ENCODE results near the gene EPHB1.
"Not testable (repeated sequence)": the region's sequence is repeated elsewhere in the genome, so short reads cannot be mapped to it uniquely, and the experiment has no call there.

Gene EPHB1

DNA sequence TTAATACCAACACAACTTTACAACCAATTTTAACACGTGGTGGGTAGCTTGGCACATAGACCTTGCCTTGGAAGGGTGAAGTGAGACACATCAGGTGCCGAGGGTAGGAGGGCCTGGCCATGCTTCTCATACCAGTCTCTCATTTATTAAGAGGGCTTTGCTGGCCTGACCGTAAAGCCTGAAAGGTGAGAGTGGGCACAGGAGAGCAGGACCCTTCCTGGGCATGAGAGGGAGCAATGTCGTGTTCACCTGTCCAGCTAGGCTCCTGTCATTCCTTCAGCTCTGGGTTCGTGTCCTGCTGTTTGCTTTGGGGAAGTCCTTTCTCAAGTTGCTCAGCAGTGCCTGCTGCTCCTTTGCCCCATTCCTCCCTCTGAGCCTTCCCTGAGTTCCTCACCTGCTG, 294.4 kb downstream of the EPHB1 start:
- no peak for DNase-seq

DNA sequence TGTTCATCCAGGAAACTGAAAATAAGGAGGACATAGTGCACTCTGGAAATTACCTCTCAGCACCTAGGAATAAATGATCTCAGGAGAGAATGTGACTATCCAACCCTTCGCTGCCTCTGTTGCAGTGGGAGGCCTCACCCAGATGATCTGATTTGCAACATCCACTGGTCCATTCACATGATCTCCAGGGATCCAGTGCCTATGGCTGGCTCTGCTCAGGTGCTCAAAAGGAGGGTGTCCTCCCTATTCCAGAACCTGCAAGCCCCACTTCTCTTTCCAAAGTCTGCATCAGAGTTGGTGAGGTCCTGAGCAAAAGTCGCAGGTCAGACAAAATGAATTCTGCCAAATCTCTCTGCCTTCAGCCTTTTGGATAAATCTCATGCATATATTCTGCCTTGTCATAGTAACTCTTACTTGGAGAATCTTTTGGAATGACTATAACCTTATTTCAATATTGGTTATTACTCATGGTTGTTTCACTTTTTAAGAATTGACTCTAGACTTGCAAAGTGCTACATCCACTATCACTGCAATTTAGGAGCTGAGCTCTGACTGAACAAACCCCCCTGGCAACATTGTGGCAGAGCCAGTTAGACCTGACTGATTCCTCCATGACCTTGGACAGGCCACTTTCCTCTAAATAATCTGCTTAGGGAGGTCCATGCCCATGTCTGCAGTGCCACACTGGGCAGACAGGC, 295.1 kb downstream of the EPHB1 start:
- DNase-seq, result no peak

DNA sequence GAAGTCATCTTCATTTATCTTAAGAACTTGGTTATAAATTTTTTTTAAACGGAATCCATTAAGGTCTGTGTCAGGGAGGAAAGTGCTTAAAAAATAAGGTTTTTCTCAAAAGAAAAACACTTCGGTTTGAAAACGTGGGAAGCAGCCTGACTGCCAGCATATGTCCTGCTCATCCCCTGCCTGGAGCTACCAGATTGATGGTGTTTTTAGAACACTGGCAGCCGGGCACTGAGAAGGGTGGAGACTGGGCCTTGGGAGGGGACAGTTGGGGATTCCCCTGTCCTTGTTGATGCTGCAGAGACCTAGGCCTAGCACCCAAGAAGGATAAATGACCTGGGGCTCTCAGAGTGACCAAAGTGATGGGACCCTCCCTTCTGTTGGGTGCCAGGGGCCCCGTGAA, 296.9 kb downstream of the EPHB1 start:
- DNase-seq, result no peak

DNA sequence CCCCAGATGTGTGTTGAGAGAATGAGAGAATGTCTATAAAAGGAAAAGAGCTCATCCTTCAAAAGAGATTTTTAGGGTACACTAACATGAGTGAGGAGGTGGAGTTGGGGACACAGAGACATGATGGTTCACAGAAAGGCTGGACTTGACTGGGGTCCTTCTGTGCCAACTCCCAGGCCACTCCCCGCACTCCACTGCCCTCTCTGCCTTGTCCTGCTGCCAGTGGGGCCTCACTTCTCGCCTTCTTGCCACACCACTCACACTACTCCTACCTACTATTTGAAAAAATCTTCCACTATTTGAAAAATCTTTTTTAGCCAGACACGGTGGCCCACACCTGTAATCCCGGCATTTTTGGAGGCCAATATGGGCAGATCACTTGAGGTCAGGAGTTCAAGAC, 298.1 kb downstream of the EPHB1 start:
- no peak for DNase-seq

DNA sequence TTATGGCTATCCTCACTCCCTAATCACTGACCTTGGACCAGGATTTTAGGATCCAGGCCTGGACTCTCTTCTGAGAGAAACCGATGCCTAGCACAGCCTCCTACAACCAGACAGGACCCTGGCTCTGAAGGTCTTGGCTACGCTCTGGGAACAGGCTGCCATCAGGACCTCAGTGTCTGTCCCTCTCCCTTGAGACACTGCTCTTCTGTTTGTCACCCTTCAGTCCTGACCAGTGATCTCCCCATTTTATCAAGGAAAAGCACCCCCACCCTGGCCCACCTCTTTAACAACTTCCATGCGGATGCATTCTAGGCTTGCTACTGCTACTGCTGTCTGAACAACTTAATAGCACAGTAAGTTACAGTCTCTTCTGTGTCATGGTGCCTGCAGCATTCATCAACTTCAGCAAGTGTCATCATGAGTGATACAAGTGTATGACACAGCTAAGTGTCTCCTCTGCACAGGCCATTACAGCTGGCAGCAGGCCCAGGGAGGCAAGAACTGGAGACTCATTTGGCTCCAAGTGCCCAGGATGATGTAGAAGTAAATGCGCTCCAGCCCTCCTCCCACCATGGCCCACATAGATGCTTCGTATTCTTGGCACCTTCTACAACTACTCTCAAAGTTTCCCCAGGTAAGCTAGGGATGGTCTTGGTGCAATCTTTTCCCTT, 302.4 kb downstream of the EPHB1 start:
- no peak for DNase-seq

DNA sequence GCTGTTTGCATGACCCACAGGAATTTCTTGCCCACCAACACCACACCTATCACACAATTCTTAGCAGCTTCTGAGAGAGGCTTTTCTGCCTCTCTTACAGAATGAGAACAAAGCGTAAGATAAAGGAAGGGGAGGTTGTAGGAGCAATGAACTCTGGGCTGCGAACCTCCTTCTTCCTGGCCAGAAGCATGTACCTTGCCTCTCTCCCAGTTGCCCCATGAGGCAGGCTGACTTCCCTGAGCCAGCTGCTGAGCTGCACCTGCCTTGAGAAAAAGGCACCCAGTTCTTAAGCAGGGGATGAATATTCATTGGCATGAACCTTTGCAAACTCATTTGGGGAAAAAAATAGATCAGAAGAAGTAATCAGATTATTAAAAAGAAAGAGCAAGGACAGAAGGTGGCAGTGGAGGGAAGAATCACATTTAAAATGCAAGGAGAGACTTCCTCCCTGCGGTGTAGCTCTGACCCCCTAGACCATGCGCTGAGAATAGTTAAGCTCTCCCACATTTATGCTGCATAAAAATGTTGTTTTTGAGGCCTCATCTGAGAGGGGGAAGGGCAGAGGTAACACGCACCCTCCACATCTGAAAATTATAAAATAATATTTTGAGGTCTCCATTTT, 304.8 kb downstream of the EPHB1 start:
- no peak for DNase-seq

DNA sequence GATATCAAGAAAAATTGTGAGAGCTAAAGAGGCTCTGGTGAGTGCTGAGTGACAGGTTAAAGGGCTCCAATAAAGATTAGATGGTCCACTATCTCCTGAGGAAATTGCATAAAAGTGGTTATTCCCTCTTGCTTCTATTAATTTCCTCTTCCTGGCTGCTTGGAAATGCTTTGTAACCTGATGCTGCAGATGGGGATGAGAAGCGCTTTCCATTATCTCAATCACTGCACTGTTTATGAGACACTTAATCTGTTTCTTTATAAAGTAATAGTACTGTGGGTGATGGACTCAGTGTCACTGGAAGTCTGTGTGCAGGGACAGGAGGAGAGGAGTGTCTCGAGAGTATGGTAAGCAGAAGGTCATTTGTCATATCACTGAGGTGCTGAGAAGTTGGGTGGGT, 305.3 kb downstream of the EPHB1 start:
- no peak for DNase-seq

DNA sequence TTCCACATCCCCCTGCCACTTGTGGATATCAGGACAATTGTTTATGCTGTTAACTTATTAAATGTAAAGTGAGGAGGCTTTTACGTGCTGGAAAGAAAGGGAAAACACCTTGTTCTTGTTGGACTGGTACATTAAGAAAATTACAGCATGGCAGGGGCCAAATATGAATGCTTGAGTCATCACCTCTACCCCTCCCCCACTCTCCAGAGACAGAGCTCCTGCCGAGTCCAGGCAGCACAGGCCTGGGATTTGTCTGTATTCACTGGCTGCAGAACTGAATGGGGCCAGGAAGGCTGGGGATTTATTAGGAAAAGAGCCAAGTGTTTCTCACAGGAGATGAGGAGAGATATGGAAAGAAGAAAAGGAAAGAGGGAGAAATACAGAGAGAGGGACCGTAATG, 308.9 kb downstream of the EPHB1 start:
- no peak for DNase-seq

DNA sequence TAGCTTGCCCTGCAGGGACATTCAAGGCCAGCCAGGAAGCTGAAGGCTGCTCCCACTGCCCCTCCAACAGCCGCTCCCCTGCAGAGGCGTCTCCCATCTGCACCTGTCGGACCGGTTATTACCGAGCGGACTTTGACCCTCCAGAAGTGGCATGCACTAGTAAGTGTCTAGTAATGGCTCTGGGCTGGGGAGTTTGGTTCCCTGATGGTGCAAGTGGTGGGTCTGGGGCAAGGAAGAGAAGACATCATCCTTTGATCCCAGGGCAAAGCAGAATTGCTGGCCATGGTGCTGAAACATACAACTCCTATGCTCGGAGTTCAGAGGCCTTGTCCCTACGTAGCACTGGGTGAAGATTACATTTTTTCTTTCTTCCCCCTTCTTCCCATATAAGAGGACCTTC, 311.4 kb downstream of the EPHB1 start:
- DNase-seq, result peak; percentile 2 to 4

DNA sequence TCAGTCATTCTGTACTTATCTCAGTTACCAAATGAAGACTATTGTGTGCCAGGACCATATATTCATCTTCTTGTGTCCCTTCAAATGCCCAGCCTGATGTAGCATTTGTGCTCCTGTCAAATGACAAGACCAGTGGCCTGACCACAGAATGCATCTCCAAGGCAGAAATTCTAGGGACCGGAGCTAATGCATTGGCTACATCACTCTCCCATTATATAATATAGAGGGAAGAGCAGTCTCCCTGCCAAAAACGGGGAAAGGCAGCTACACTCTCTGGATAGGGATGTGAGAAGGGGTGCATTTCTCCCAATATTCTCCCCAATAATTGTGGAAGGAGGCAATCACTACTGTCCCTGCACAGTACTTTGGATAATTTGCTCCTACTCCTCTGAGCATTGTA, 312.0 kb downstream of the EPHB1 start:
- no peak for DNase-seq

DNA sequence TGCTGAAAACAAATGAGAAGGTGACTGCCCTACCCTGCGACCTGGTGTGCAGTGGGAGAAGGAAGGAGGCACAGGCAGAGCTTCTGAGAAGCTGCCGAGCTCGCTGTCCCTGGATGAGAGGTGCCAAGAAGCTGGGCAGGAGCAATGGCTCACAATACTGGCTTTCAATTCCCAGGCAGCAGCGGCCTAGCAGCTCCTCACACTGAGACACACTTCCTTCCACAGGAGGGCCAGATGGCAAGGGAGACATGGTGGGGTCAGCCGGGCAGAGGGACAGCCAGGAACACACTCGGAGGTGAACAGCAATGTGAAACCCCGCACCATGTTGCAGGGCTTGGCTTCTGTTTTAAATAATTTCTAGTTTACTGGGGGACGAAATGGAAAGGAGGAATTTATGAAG, 314.6 kb downstream of the EPHB1 start:
- DNase-seq, result no peak

DNA sequence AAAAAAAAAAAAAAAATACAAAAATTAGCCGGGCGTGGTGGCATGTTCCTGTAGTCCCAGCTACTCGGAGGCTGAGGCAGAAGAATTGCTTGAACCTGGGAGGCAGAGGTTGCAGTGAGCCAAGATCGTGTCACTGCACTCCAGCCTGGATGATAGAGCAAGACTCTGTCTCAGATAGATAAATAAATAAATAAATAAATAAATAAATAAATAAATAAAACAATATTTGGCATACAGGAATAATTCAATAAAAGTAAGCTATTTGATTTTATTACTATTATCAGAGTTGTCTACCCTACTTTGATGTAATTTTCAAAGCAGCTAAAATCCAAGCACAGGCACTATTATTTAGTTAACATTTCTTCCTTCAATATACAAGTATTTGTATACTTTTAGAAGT, 319.5 kb downstream of the EPHB1 start:
- not testable (repeated sequence) for DNase-seq

DNA sequence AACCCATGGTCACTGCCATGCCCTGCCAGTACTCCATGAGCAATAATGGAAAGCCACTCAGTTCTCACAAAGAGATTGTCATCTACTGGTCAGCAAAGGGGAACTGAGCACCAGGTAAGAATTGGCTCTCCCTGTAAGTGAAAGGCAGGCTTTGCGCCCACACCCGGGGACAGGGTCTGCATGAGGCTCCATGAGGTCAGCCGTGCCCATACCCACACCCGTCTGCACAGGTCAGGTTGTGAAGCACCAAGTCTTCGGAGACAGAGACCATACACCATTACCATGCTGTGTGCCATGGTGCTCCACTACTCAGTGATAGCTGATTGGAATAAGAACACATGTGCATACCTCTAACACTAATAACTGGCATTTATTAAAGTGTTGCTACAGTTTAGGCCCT, 322.9 kb downstream of the EPHB1 start:
- DNase-seq, result no peak

DNA sequence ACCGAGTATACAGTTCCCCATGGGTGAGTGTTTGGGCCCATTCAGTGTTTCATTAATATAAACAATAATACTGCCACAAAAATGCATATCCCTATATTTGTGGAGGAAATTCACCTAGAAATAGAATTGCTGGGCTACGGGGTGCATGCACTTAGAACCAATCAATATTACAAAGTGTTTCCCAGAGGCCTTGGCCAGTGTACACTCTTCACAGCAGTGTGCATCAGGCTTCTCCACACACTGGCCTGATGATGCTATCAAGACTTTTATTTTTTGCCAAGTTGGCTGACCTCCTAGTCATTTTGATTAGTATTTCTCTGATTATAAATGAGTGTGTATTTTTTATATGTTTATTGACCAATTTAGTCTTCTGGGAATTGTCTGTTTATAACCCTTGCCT, 323.7 kb downstream of the EPHB1 start:
- DNase-seq, result no peak

DNA sequence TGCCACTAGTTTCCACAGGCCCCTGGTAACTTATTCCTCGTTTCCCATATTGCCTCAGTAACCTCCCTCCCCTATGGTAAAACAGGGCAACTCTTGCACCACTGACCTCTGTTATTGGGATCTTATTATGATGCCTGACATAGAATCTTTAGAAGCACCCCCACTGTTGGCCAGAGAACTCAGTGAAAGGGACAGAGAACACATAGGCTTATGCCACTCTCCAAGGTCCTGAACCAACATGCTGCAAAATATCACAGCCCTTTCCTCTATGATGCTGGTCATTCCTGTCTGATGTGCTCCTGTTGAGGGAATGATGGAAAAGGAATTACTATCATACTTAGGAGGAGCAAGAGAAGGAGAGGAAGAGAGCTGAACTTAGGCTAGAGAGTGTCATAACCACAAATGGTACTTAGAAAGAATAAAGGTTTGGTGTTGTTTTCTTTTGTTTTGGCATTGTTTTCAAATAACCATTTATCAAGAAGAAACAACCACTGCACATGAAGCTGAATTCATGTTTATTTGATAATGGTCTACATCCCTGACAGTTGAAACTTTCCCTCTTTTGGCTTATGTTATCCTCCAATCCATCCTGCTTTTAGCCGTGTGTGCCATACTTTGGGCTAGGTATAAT, 330.2 kb downstream of the EPHB1 start:
- DNase-seq, result peak in 1 of 2 donors; percentile 1

DNA sequence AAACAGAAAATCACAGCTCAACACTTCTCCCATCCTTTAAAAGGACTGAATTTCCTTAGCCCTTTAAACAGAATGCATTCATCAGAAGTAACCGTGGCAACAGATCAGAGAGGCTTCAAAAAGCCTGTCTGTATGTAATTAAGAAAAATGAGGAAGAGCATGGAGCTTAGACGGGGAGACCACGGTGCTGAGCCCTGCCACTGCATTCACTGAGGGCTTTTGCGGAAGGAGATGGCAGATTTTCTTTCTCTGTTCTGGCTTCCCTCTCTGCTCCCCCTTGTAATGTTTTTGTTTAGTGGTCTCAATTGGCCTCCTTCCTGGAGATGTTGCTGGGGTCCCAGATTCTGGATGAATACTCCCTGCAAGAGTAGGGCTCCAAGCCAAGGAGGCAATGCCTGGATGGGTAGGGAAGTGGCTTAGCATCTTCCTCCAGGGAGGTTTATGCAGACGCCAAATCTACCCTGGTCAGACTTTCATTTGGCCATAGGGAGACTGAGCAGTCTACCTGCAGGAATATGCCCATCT, 332.9 kb downstream of the EPHB1 start:
- no peak for DNase-seq

DNA sequence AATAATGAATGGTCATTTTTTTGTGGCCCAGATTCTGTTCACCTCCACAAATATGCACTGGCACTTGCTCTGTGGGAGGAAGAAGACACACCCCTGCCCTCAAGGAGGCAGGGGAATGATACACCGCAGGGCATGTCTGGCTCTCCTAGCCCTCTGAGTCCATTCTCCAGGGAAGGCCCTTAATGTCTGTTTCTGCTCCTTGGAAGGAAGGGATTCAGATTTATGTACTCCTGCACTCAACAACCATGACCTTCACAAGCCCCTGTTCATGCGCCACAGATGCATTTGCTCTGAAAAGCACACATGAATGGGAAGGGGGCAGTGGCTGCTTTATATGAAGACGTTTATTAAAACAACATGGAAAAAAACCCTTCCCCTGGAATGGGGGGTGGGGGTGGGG, 333.8 kb downstream of the EPHB1 start:
- DNase-seq, result no peak

DNA sequence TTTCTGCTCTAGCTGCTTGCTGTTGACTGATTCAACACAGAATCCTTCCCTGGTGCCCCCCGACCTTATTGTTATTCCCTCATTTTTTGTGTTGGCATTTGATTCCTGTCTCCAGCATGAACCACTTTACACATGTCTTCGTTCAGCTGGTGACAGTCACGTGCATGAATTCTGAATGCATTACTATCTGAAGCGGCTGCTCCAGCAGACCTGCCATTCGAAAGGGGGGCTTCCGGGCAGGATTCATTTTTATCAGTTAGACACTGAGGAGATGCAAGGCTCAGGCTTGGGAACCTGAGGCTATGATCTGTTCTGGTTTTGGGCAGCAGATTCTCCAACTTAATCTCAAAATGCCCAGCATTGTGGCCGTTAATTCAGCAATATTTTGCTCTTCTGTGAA, 336.2 kb downstream of the EPHB1 start:
- DNase-seq, result no peak

DNA sequence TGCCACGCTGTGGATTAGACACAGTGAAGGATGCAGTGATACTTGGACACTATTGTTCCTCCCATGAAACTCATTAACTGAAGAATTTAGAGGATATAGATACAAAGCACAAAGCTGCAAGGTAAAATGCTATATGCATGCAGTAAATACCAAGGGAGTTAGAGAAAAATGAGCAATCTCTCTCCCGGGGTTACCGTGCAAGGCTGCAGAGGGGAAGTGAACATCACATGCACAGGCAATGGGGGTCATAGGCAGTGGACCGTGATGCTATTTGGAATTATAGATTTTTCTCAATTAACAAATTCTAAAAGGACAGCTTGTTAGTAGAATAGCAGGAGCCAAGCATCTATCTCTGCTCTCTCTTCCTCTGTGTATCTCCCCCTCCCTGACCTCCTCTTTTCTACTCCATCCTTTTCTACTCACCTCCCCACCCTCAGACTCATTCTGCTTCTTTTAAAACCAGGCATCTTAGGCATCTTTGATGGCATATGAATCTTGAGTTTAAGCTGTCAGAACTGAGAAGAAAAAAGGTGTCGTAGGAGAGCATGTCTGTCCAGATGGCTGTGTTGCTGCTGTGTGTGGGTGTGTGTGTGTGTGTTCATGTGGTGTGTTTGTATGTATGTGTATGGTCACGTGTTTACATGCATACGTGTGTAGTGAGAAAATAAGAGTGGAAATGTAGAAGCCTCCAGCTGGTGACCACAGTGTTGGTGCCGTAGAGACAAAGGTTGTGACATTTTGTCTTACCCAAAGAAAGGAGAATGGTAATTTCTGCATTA, 339.0 kb downstream of the EPHB1 start:
- no peak for DNase-seq

DNA sequence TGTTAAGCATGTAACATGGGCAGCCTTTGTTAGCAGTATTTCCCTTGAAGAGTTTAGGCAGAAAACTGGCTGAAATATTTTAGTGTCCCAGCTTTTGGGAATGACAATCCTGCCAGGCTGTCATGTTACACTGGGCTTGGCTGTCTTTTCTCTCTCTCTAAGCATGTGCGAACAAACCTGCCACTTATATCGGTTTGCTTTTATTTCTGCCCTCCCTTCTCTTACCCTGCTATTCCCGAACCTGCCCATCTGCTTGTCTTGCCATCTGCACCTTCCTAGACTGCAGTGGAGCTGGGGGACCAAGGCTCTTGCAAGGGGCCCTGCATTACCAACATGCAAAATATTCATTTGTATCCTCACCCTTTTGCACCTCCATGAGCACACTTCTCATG, 339.6 kb downstream of the EPHB1 start:
- DNase-seq, result no peak

DNA sequence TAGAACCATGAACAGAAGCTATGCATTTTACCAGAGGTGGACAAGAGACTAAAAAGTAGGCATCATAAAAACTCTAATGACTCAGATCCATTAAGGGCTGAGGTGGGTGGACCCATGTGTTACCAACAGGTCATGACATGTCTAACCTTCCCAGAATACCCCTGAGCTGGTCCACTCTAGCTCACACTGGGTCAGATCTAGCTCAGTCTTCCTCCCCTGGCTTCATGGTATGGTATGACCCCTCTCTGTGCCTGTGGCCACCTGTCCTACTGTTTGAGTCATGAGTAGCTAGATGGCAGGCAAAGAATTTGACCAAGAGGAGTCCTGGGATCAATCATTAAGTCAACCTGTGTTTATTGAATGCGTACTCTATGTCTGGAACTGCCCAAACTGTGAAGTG, 340.4 kb downstream of the EPHB1 start:
- no peak for DNase-seq

DNA sequence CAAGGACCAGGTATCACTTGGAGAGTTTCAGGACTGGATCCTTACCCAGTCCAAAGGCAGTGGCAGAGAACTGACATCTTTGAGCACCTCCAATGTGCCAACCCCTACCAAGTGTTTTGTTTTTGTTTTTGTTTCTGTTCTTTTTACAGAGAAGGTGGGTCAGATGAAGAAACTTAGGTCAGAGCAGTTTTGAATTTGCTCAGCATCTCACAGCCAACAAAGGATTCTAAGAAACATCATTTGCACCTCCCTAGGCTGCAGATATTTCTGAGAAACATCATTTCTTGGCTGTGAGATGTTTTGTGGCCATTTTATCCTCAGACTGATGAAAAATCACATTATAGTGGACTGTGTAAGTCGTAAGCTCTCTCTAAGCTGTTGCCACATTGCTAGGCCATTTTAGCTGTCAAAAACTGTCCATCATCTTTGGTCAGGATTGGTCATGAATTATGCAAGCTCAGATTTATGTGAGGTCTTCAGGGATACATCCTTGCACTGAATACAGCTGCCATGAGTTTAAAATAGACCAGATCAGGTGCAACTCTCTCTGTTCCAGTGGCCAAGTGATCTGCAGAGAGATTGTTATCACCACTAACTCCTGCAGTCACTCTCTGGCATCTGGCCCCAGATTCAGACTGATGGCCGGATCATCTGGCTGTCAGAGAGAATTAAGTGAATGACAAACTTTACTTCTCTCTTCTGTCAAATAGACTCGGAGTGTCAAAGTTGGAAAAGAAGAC, 341.5 kb downstream of the EPHB1 start:
- no peak for DNase-seq
